Karpas-422 (cell line): ENCODE measurements around the gene VWA5B1. TPM values are rescaled to one million over a fixed set of nuclear protein-coding genes. Genes with fewer than 3 reads are reported as not detected.

Source experiments
- DNase-seq: peaks from one replicate; pipeline ENCODE4 v3.0.0-alpha.2; 2015
- H2AFZ ChIP-seq: fragments of 200-600 bp; sonication (generic); 2 replicates; pipeline ENCODE4 v1.6.1; 2014; ENCODE audit warnings: antibody characterized with exemption, low read length, mixed read lengths
- H3K27ac ChIP-seq: fragments of 200-600 bp; sonication (generic); 2 replicates; pipeline ENCODE4 v1.5.1; 2014; ENCODE audit warnings: mild to moderate bottlenecking, low read length, moderate library complexity
- H3K27me3 ChIP-seq: fragments of 200-600 bp; sonication (generic); 2 replicates; pipeline ENCODE4 v1.6.1; 2014; ENCODE audit warnings: low read length, mixed read lengths
- H3K36me3 ChIP-seq: fragments of 200-600 bp; sonication (generic); 2 replicates; pipeline ENCODE4 v1.6.1; 2014; ENCODE audit warnings: low read length, mixed read lengths; ENCODE audit not compliant: insufficient read depth
- H3K4me1 ChIP-seq: fragments of 200-600 bp; sonication (generic); 2 replicates; pipeline ENCODE4 v1.6.1; 2014; ENCODE audit warnings: mild to moderate bottlenecking, low read length, mixed read lengths
- H3K4me2 ChIP-seq: fragments of 200-600 bp; sonication (generic); 2 replicates; pipeline ENCODE4 v1.6.1; 2014; ENCODE audit warnings: low read length, low read depth, mild to moderate bottlenecking; ENCODE audit not compliant: poor library complexity, severe bottlenecking
- H3K4me3 ChIP-seq: fragments of 200-600 bp; sonication (generic); 2 replicates; pipeline ENCODE4 v1.5.1; 2014; ENCODE audit warnings: mild to moderate bottlenecking, antibody characterized with exemption, low read length, mixed read lengths
- H3K79me2 ChIP-seq: fragments of 200-600 bp; sonication (generic); 2 replicates; pipeline ENCODE4 v1.6.1; 2014; ENCODE audit warnings: mild to moderate bottlenecking, low read length, mixed read lengths
- H3K9ac ChIP-seq: fragments of 200-600 bp; sonication (generic); 2 replicates; pipeline ENCODE4 v1.6.0; 2014; ENCODE audit warnings: low read length
- H3K9me2 ChIP-seq: fragments of 200-600 bp; sonication (generic), shearing (Covaris generic); replicated peaks from 2 replicates; pipeline ENCODE4 v1.6.0; 2014; ENCODE audit warnings: mild to moderate bottlenecking, low read length, moderate library complexity; ENCODE audit not compliant: insufficient read depth
- H3K9me3 ChIP-seq: fragments of 300-700, 200-600 bp; sonication (generic); 2 replicates; pipeline ENCODE4 v1.6.1; 2014; ENCODE audit warnings: low read length, mixed read lengths
- H4K20me1 ChIP-seq: fragments of 200-600 bp; sonication (generic); 2 replicates; pipeline ENCODE4 v1.6.1; 2014; ENCODE audit warnings: mild to moderate bottlenecking, antibody characterized with exemption, low read length, low read depth; ENCODE audit not compliant: insufficient read depth
- total RNA-seq: library from RNA; depleted of rRNA; stranded (reverse); fragments of >200 nt; shearing (Covaris generic); gene quantifications from 2 replicates; pipeline ENCODE4 v1.2.3, GENCODE V29; 2014; ENCODE audit warnings: low replicate concordance

Gene VWA5B1
- total RNA-seq, 1 experiment from 2014 or later: not detected

- Histone ChIP-seq H2AFZ (no peak overlapping the region), H3K4me2 (no peak overlapping the region), H4K20me1 (no peaks in the 10 kb centered on the region), H3K79me2 (no peaks in the 10 kb centered on the region), H3K27ac (no peak overlapping the region), H3K27me3 (no peaks in the 10 kb centered on the region), H3K9me2 (no peaks in the 10 kb centered on the region), H3K9ac (no peak overlapping the region), H3K9me3 (no peaks in the 10 kb centered on the region), H3K4me1 (peaks cover 36% of the 10 kb centered on the region), H3K4me3 (no peak overlapping the region), H3K36me3 (no peaks in the 10 kb centered on the region)
- DNase-seq: no peak
Observed at GRCh38 chr1:20379075-20379474, 88.4 kb downstream of the VWA5B1 start.

DNA sequence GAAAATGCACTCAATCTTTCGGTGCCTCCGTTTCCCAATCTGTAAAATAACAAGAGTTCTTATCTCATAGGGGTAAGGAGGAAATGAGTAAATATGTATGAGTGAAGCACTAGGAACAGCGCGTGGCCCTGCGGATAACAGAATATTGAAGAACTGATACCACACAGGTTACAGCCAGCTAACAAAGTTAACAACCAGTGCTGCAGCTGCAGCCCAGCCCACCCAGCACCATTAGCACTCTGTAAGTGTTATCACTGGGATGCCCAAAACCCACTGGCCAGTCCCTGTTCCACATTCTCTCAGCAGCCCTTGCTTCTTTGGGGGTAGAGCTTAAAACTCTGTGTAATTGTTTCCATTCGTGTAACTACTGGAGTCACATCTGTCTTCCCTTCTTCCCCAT is 89.5 kb downstream of the VWA5B1 start:
- Histone ChIP-seq H3K4me3 (no peak overlapping the region), H4K20me1 (no peaks in the 10 kb centered on the region), H3K9me3 (no peaks in the 10 kb centered on the region), H3K79me2 (no peaks in the 10 kb centered on the region), H3K9ac (no peak overlapping the region), H3K9me2 (no peaks in the 10 kb centered on the region), H3K4me1 (peaks cover 47% of the 10 kb centered on the region), H2AFZ (no peak overlapping the region), H3K36me3 (no peaks in the 10 kb centered on the region), H3K27ac (no peak overlapping the region), H3K27me3 (no peaks in the 10 kb centered on the region), H3K4me2 (no peak overlapping the region)
- DNase-seq: no peak

- no peak overlapping the region for H3K27ac ChIP-seq
- DNase-seq: no peak
- H2AFZ ChIP-seq: no peak overlapping the region
- no peak overlapping the region for H3K4me3 ChIP-seq
- H3K9me2 ChIP-seq: no peaks in the 10 kb centered on the region
- no peaks in the 10 kb centered on the region for H4K20me1 ChIP-seq
- H3K9me3 ChIP-seq: no peaks in the 10 kb centered on the region
- peak overlapping the region; percentile 5 for H3K4me2 ChIP-seq
- no peaks in the 10 kb centered on the region for H3K27me3 ChIP-seq
- H3K36me3 ChIP-seq: no peaks in the 10 kb centered on the region
- no peaks in the 10 kb centered on the region for H3K79me2 ChIP-seq
- no peak overlapping the region for H3K9ac ChIP-seq
- peaks cover 52% of the 10 kb centered on the region for H3K4me1 ChIP-seq
Observed at GRCh38 chr1:20380616-20381035, 90.0 kb downstream of the VWA5B1 start.

GRCh38 chr1:20381045-20381641 is 90.5 kb downstream of the VWA5B1 start:
- Histone ChIP-seq H3K36me3 (no peaks in the 10 kb centered on the region), H3K79me2 (no peaks in the 10 kb centered on the region), H4K20me1 (no peaks in the 10 kb centered on the region), H3K27me3 (no peaks in the 10 kb centered on the region), H3K9ac (no peak overlapping the region), H3K9me3 (no peaks in the 10 kb centered on the region), H3K4me2 (peak overlapping the region; percentile 5), H2AFZ (no peak overlapping the region), H3K9me2 (no peaks in the 10 kb centered on the region), H3K4me3 (no peak overlapping the region), H3K4me1 (peaks cover 57% of the 10 kb centered on the region), H3K27ac (no peak overlapping the region)
- DNase-seq: peak; percentile 63

- no peak overlapping the region for H3K4me3 ChIP-seq
- no peaks in the 10 kb centered on the region for H3K79me2 ChIP-seq
- H3K9ac ChIP-seq: no peak overlapping the region
- H3K27ac ChIP-seq: no peak overlapping the region
- no peak for DNase-seq
- no peak overlapping the region for H3K4me2 ChIP-seq
- H3K4me1 ChIP-seq: peaks cover 62% of the 10 kb centered on the region
- H2AFZ ChIP-seq: no peak overlapping the region
- H4K20me1 ChIP-seq: no peaks in the 10 kb centered on the region
- H3K9me2 ChIP-seq: no peaks in the 10 kb centered on the region
- H3K27me3 ChIP-seq: no peaks in the 10 kb centered on the region
- H3K9me3 ChIP-seq: no peaks in the 10 kb centered on the region
- no peaks in the 10 kb centered on the region for H3K36me3 ChIP-seq
Observed at GRCh38 chr1:20381961-20382360, 91.3 kb downstream of the VWA5B1 start.

- no peaks in the 10 kb centered on the region for H3K9me3 ChIP-seq
- no peaks in the 10 kb centered on the region for H3K27me3 ChIP-seq
- H3K79me2 ChIP-seq: no peaks in the 10 kb centered on the region
- no peak overlapping the region for H2AFZ ChIP-seq
- DNase-seq: no peak
- H3K27ac ChIP-seq: no peak overlapping the region
- H3K9me2 ChIP-seq: no peaks in the 10 kb centered on the region
- no peaks in the 10 kb centered on the region for H4K20me1 ChIP-seq
- peaks cover 66% of the 10 kb centered on the region for H3K4me1 ChIP-seq
- no peaks in the 10 kb centered on the region for H3K36me3 ChIP-seq
- H3K4me3 ChIP-seq: no peak overlapping the region
- no peak overlapping the region for H3K9ac ChIP-seq
- no peak overlapping the region for H3K4me2 ChIP-seq
Observed at GRCh38 chr1:20382711-20383110, 92.0 kb downstream of the VWA5B1 start.

DNA sequence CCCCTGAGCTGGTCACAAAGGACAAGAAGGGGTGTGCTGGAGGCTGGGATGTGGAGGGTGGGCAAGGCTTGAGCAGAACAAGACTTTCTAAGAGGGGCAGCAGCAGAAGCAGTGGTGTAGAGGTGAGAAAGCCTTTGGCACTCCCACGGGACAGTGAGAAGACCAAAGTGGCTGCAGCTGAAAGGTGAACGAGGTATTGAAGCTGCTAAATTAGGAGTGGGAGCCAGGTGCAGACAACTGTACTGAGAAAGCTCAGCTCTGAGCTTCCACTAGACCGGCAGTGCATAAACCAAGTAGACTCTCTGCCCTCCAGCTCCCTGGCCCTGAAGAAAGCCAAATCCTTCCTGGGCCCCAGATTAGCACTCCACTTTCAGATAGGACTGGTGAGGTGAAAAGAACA is 93.0 kb downstream of the VWA5B1 start:
- DNase-seq: peak; percentile 83
- H3K36me3 ChIP-seq: no peaks in the 10 kb centered on the region
- no peak overlapping the region for H3K9ac ChIP-seq
- no peaks in the 10 kb centered on the region for H3K9me2 ChIP-seq
- peak overlapping the region; percentile 45; the same call in 1 of the 2 replicates for H3K27ac ChIP-seq
- H2AFZ ChIP-seq: no peak overlapping the region
- no peaks in the 10 kb centered on the region for H3K27me3 ChIP-seq
- H4K20me1 ChIP-seq: no peaks in the 10 kb centered on the region
- no peak overlapping the region for H3K4me3 ChIP-seq
- no peaks in the 10 kb centered on the region for H3K79me2 ChIP-seq
- no peaks in the 10 kb centered on the region for H3K9me3 ChIP-seq
- peaks cover 75% of the 10 kb centered on the region for H3K4me1 ChIP-seq
- peak overlapping the region; percentile 70 for H3K4me2 ChIP-seq

DNA sequence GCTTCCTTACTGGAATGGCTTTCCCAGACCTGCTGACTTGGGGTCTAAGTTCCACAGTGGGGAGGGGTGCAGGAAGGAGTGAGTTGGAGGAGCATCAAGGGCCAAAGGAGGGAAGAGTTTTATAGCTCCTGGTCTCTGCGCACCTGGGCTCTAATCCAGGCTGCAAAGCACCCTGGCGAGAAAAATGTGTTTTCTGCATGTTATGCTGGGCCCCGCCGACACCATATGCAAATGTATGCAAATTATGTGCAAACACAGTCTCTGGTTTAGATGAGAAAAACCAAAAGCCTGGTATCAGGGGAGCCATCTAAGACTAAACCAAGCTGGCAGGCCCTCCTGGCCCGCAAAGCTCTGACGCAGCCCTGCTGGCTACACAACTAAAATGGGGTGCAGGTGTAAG is 95.0 kb downstream of the VWA5B1 start:
- H3K79me2 ChIP-seq: no peaks in the 10 kb centered on the region
- H4K20me1 ChIP-seq: no peaks in the 10 kb centered on the region
- H3K9me2 ChIP-seq: no peaks in the 10 kb centered on the region
- H3K36me3 ChIP-seq: no peaks in the 10 kb centered on the region
- peak; percentile 87 for DNase-seq
- H3K27me3 ChIP-seq: no peaks in the 10 kb centered on the region
- H3K4me1 ChIP-seq: peaks cover 83% of the 10 kb centered on the region
- H3K9ac ChIP-seq: peak overlapping the region; percentile 35; the same call in 1 of the 2 replicates
- H3K9me3 ChIP-seq: no peaks in the 10 kb centered on the region
- peak overlapping the region; percentile 51 for H3K4me3 ChIP-seq
- peak overlapping the region; percentile 70 for H3K4me2 ChIP-seq
- peak overlapping the region; percentile 83 for H3K27ac ChIP-seq
- no peak overlapping the region for H2AFZ ChIP-seq
